GM18909 (cell line): ENCODE data around the gene TTC4.

Experiments
- ATAC-seq: cut with Tn5 transposase; IDR thresholded peaks from one replicate; pipeline ENCODE4 v1.9.1; 2021; ENCODE audit warnings: mild to moderate bottlenecking; ENCODE audit not compliant: unreplicated experiment, poor library complexity

Gene TTC4

DNA sequence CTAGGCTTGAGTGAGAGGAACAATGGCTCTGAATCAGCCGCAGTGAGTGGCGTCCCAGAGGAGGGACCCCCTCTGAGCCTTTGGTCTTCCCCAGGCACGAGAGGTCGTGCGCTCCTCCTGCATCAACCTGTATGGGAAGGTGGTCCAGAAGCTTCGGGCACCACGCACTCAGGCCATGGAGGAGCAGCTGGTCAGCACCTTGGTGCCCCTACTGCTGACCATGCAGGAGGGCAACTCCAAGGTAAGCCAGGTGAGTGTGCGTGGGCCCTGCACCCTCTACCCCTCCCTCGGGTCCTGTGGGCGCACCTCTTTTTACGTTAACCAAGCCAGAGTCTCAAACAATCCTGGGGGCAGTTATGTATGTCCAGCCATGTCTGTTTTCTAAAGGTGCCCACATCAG is 13.7 kb upstream of the TTC4 start:
- ATAC-seq, result no peak

DNA sequence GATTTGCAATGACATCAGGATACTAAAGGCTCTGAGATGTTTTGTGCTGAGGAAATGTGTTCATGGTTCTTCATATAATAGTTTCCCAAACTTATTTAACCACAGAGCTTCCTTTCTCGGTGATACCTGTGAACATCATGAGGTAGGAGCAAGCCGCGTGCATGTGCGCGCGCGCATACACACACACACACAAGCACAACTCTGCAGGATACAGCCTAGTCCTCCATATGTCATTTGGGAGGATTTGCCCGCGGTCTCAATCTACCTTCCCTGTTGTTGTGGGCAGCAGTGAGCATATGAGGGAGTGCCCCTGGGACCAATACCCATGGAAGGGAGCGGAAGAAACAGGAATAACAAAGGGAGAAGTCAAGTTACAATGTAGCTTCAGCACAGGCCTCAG is 12.2 kb upstream of the TTC4 start:
- ATAC-seq, result no peak

DNA sequence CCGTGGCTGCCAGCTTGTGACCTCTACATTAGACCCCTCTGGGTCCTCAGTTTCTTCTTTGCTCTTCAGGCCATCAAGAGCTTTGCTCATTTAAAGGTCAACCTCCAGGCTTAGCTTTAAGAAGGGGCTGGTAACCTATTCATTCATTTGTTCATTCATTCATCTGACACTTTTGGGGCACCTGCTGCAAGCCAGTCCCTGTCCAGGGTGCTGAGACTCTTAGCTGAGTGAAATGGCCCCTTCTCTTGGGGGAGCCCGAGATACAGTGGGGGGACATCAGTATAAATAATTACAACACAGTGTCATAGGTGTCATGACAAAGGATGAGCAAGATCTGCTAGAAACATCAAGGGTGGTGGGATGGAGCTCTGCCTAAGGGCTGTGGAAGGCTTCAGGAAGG is 10.5 kb upstream of the TTC4 start:
- ATAC-seq, result no peak

DNA sequence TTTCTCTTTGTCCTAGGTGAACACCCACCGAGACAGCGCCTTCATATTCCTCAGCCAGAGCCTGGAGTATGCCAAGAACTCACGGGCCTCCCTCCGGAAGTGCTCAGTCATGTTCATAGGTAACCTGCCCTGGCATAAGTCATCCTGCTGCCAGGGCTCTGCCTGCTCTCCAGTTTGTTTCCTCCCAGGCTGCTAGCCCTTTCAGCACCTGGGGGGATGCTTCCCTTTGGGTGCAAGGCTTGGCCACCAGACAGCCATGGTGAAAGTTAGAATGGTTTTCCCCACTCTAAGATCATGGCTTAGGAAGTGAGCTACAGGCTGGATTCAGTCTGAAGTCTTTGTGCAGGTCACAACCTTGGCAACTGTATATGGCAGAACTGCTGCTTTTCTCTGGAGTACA is 9.2 kb upstream of the TTC4 start:
- no peak for ATAC-seq

DNA sequence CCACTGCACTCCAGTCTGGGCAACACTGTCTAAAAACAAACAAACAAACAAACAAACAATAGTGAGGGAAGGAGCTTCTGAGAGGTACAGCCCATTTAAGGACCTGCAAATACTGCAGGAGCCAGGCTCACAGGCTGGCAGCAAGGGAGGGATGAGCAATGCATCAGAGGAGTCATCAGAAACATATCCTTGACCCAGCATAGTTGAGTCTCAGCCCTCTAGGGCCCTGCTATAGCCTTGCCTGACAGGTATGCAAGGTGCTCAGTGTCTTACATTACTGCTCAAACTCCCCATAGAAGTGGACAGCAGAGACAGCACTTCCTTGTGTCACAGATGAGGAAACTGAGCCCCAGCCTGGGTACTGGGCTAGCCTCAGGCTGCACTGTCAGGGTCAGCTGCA is 7.3 kb upstream of the TTC4 start:
- no peak for ATAC-seq

DNA sequence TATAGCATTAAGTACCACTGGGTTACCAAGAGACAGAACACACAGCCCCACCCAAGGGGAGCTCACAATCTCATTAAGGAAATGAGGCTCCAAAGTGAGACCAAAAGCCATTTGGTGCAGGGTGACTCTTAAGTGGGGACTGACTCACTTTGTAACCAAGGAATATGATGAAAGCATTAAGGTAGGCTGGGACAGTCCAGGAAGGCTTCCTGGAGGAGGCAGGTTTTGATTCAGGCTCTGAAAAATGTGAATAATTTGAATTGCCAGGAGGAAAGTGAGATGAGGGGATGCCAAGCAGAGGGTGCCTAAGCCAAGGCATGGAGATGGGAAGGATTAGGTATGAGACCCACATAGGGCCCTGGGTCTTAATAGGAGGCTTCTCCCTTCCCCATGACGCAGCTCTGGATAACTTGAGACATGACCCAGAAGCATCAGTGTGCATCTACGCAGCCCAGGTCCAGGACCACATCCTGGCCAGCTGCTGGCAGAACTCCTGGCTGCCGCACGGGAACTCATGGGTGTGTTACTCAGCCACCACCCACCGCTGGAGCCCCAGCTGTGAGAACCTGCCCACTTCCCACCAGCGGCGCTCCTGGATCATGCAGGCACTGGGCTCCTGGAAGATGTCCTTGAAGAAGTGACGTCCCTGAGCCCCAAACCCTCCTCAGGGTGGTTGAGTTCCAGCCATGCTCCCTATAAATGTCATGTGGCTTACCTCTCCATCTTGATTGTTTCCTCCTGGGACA is 5.9 kb upstream of the TTC4 start:
- no peak for ATAC-seq

GRCh38 chr1:54710434-54710833 is 5.2 kb upstream of the TTC4 start:
- no peak for ATAC-seq

- no peak for ATAC-seq
Measured at GRCh38 chr1:54710841-54711240, 4.8 kb upstream of the TTC4 start.

DNA sequence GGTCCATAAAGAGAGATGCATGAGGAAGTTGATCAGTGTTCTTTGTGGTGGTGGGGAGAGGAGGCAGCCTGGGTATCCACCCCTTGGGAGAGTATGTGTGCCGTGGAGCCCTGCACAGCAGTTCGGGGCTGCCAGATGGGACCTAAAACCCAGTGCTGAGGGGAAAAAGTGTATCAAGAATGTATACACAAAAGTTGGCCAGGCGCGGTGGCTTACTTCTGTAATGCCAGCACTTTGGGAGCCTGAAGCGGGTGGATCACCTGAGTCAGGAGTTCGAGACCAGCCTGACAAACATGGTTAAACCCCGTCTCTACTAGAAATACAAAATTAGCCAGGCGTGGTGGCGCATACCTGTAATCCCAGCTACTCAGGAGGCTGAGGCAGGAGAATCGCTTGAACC is 4.1 kb upstream of the TTC4 start:
- no peak for ATAC-seq

DNA sequence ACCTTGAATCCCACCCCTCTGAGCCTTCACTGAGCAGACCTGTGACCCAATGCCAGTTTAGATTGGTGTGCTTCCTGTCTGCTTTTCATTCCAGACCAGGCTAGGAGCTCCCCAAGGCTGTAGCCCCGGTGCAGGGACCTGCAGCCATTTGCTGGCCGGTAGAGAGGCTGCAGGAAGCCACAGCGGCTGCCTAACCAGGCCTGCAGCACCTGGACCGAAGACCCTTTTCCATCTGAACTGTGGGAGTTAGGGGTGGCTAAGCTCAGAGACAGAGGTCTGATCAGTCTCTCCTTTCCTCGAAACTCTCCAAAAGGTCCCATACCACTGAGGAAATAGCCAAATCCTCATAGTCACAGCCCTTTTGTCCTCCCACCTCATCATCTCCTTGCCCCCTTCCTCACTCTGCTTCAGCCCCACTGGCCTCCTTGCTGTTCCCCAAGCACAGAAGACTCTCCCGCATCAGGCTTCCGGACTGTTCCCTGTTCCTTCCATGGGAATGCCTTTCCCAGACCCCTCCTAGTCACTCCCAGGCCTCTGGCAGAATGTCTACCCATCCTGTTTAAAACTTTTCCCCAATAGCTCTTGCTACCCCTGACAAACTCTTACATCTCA is 674 bp upstream of the TTC4 start:
- ATAC-seq, result no peak

GRCh38 chr1:54716299-54717047 is 812 bp downstream of the TTC4 start:
- ATAC-seq, result peak; percentile 2

DNA sequence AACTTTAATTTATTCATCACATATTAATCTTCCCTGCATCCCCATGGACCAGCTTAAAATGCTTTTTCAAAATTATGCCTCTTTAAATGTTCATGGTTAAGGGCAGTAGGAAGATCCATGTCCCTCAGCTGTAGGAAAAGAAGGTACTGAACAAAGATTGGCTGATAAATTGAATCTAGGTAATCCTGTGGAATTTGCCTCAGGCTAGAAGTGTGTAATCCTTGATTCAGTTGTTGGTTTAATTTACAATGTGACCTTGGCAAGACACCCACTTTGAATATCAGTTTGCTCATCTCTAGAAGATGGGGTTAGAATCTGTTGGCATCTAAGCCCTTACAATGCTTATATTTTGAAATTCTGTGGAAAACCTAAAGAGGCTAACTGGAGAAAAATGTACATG is 6.1 kb downstream of the TTC4 start:
- no peak for ATAC-seq

- ATAC-seq, result no peak
Measured at GRCh38 chr1:54723985-54724384, 8.3 kb downstream of the TTC4 start.

- ATAC-seq, result no peak
Measured at GRCh38 chr1:54724771-54725170, 9.1 kb downstream of the TTC4 start.

GRCh38 chr1:54728027-54728426 is 12.4 kb downstream of the TTC4 start:
- ATAC-seq, result no peak

- ATAC-seq, result no peak
Measured at GRCh38 chr1:54736685-54737084, 21.0 kb downstream of the TTC4 start.

DNA sequence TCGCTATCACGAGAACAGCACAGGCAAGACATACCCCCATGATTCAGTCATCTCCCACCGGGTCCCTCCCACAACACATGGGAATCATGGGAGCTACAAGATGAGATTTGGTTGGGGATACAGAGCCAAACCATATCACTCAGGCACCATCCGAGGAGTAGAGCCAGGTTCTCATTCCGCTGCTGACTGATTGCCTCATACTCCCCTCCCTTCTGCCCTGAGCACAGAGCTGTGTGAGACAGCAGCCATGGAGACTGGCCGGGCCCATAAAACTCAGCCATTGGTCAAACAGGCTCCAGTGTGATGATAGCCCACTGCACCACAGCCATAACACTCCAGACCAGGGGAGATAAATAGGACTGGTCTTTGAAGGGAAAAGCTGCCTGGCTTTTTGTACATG is 22.6 kb downstream of the TTC4 start:
- no peak for ATAC-seq

GRCh38 chr1:54741531-54741930 is 25.9 kb downstream of the TTC4 start:
- ATAC-seq, result no peak

GRCh38 chr1:54742282-54742681 is 26.6 kb downstream of the TTC4 start:
- ATAC-seq, result no peak

- no peak for ATAC-seq
Measured at GRCh38 chr1:54743416-54744226, 28.0 kb downstream of the TTC4 start.

DNA sequence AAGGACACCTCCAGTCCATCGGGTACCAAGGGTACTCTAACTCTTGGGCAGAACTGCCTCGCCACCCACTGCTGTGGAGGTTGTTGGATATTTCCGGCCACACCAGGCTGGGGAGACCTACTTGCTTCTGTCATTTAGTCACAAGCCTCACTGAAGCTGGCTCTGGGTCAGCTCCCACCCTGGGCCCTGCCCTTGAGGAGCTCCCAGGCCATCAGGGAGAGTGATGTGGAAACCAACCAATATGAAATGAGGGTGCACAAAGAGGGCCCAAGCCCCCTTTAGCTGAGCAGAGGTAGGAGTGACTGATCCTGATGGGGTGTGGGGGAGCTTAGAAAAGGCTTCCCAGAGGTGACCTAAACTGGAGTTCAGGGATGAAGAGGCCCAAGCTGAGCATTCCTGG is 29.0 kb downstream of the TTC4 start:
- ATAC-seq, result no peak
